Retina (tissue), 1 donor: Measurements from ENCODE around the gene HLA-DRB1.
"Not testable (repeated sequence)": the region's sequence is repeated elsewhere in the genome, so short reads cannot be mapped to it uniquely, and the experiment has no call there.

ENCODE experiments used
- DNase-seq: peaks from one replicate; pipeline ENCODE4 v3.0.0-alpha.2; 2016

HLA-DRB1 gene

GRCh38 chr6:32554116-32554965 is 35.3 kb downstream of the HLA-DRB1 start:
- no peak for DNase-seq

- DNase-seq = no peak
Observed at GRCh38 chr6:32553037-32553742, 36.5 kb downstream of the HLA-DRB1 start.

- no peak for DNase-seq
Observed at GRCh38 chr6:32551410-32551809, 38.2 kb downstream of the HLA-DRB1 start.

- no peak for DNase-seq
Observed at GRCh38 chr6:32539839-32540238, 49.8 kb downstream of the HLA-DRB1 start.

- DNase-seq = not testable (repeated sequence)
Observed at GRCh38 chr6:32530431-32530793, 59.2 kb downstream of the HLA-DRB1 start.

GRCh38 chr6:32529697-32530430 is 59.8 kb downstream of the HLA-DRB1 start, which contains the start of gene HLA-DRB5:
HLA-DRB5 (minus strand) TSS chr6:32530287; CDS start chr6:32530224, 63 bp downstream.
- no peak for DNase-seq
